ENCODE measurements around the gene PTHLH.

PTHLH gene

GRCh38 chr12:27971121-27971489, 1.4 kb downstream of the PTHLH start:
- H3K4me1 ChIP-seq (ENCODE audit: control insufficient read depth, insufficient read depth, low read length) = no peaks in the 10 kb centered on the region
- H3K36me3 ChIP-seq (ENCODE audit: control insufficient read depth, insufficient read depth, low read length) = no peaks in the 10 kb centered on the region
- peak overlapping the region; percentile 65 for H3K4me3 ChIP-seq (ENCODE audit: low read length)
- H3K9ac ChIP-seq (ENCODE audit: low read length) = no peak overlapping the region
- peaks cover 15% of the 10 kb centered on the region for H3K27me3 ChIP-seq (ENCODE audit: control insufficient read depth, insufficient read depth, low read length)
- H3K27ac ChIP-seq (ENCODE audit: low read depth, low read length) = peak overlapping the region; percentile 11

- H3K9ac ChIP-seq (ENCODE audit: low read length) = no peak overlapping the region
- H3K27me3 ChIP-seq (ENCODE audit: control insufficient read depth, insufficient read depth, low read length) = peaks cover 15% of the 10 kb centered on the region
- H3K27ac ChIP-seq (ENCODE audit: low read depth, low read length) = no peak overlapping the region
- no peaks in the 10 kb centered on the region for H3K36me3 ChIP-seq (ENCODE audit: control insufficient read depth, insufficient read depth, low read length)
- peak overlapping the region; percentile 65 for H3K4me3 ChIP-seq (ENCODE audit: low read length)
- no peaks in the 10 kb centered on the region for H3K4me1 ChIP-seq (ENCODE audit: control insufficient read depth, insufficient read depth, low read length)
These were observed 2.0 kb downstream of the PTHLH start for GRCh38 chr12:27970401-27971120.

GRCh38 chr12:27969624-27970400, 2.7 kb downstream of the PTHLH start:
- H3K9ac ChIP-seq (ENCODE audit: low read length) = no peak overlapping the region
- H3K27ac ChIP-seq (ENCODE audit: low read depth, low read length) = peak overlapping the region; percentile 48
- H3K27me3 ChIP-seq (ENCODE audit: control insufficient read depth, insufficient read depth, low read length) = peaks cover 12% of the 10 kb centered on the region
- peak overlapping the region; percentile 65 for H3K4me3 ChIP-seq (ENCODE audit: low read length)
- no peaks in the 10 kb centered on the region for H3K4me1 ChIP-seq (ENCODE audit: control insufficient read depth, insufficient read depth, low read length)
- H3K36me3 ChIP-seq (ENCODE audit: control insufficient read depth, insufficient read depth, low read length) = no peaks in the 10 kb centered on the region

GRCh38 chr12:27968972-27969623, 3.4 kb downstream of the PTHLH start:
- Histone ChIP-seq H3K9ac (ENCODE audit: low read length) (no peak overlapping the region), H3K36me3 (ENCODE audit: control insufficient read depth, insufficient read depth, low read length) (no peaks in the 10 kb centered on the region), H3K27me3 (ENCODE audit: control insufficient read depth, insufficient read depth, low read length) (peaks cover 6% of the 10 kb centered on the region), H3K4me1 (ENCODE audit: control insufficient read depth, insufficient read depth, low read length) (no peaks in the 10 kb centered on the region), H3K27ac (ENCODE audit: low read depth, low read length) (no peak overlapping the region), H3K4me3 (ENCODE audit: low read length) (peak overlapping the region; percentile 65)

GRCh38 chr12:27967551-27968054, 4.9 kb downstream of the PTHLH start:
- Histone ChIP-seq H3K27ac (ENCODE audit: low read depth, low read length) (no peak overlapping the region), H3K4me1 (ENCODE audit: control insufficient read depth, insufficient read depth, low read length) (no peaks in the 10 kb centered on the region), H3K27me3 (ENCODE audit: control insufficient read depth, insufficient read depth, low read length) (peaks cover 6% of the 10 kb centered on the region), H3K9ac (ENCODE audit: low read length) (no peak overlapping the region), H3K36me3 (ENCODE audit: control insufficient read depth, insufficient read depth, low read length) (no peaks in the 10 kb centered on the region), H3K4me3 (ENCODE audit: low read length) (no peak overlapping the region)

- Histone ChIP-seq H3K4me3 (ENCODE audit: low read length) (no peak overlapping the region), H3K27ac (ENCODE audit: low read depth, low read length) (no peak overlapping the region), H3K36me3 (ENCODE audit: control insufficient read depth, insufficient read depth, low read length) (no peaks in the 10 kb centered on the region), H3K27me3 (ENCODE audit: control insufficient read depth, insufficient read depth, low read length) (peaks cover 6% of the 10 kb centered on the region), H3K9ac (ENCODE audit: low read length) (no peak overlapping the region), H3K4me1 (ENCODE audit: control insufficient read depth, insufficient read depth, low read length) (no peaks in the 10 kb centered on the region)
These were observed 5.7 kb downstream of the PTHLH start for GRCh38 chr12:27966870-27967269.

- no peak overlapping the region for H3K27ac ChIP-seq (ENCODE audit: low read depth, low read length)
- no peaks in the 10 kb centered on the region for H3K36me3 ChIP-seq (ENCODE audit: control insufficient read depth, insufficient read depth, low read length)
- H3K9ac ChIP-seq (ENCODE audit: low read length) = no peak overlapping the region
- H3K27me3 ChIP-seq (ENCODE audit: control insufficient read depth, insufficient read depth, low read length) = peaks cover 6% of the 10 kb centered on the region
- H3K4me3 ChIP-seq (ENCODE audit: low read length) = no peak overlapping the region
- no peaks in the 10 kb centered on the region for H3K4me1 ChIP-seq (ENCODE audit: control insufficient read depth, insufficient read depth, low read length)
These were observed 6.6 kb downstream of the PTHLH start for GRCh38 chr12:27965966-27966365.

GRCh38 chr12:27965411-27965810, 7.1 kb downstream of the PTHLH start:
- H3K9ac ChIP-seq (ENCODE audit: low read length) = no peak overlapping the region
- no peaks in the 10 kb centered on the region for H3K4me1 ChIP-seq (ENCODE audit: control insufficient read depth, insufficient read depth, low read length)
- no peak overlapping the region for H3K27ac ChIP-seq (ENCODE audit: low read depth, low read length)
- peaks cover 3% of the 10 kb centered on the region for H3K27me3 ChIP-seq (ENCODE audit: control insufficient read depth, insufficient read depth, low read length)
- H3K4me3 ChIP-seq (ENCODE audit: low read length) = no peak overlapping the region
- H3K36me3 ChIP-seq (ENCODE audit: control insufficient read depth, insufficient read depth, low read length) = no peaks in the 10 kb centered on the region

- no peaks in the 10 kb centered on the region for H3K4me1 ChIP-seq (ENCODE audit: control insufficient read depth, insufficient read depth, low read length)
- no peak overlapping the region for H3K9ac ChIP-seq (ENCODE audit: low read length)
- H3K36me3 ChIP-seq (ENCODE audit: control insufficient read depth, insufficient read depth, low read length) = no peaks in the 10 kb centered on the region
- H3K27me3 ChIP-seq (ENCODE audit: control insufficient read depth, insufficient read depth, low read length) = peaks cover 3% of the 10 kb centered on the region
- no peak overlapping the region for H3K4me3 ChIP-seq (ENCODE audit: low read length)
- no peak overlapping the region for H3K27ac ChIP-seq (ENCODE audit: low read depth, low read length)
These were observed 8.4 kb downstream of the PTHLH start for GRCh38 chr12:27964123-27964522.

GRCh38 chr12:27960821-27961220, 11.7 kb downstream of the PTHLH start:
- no peaks in the 10 kb centered on the region for H3K4me1 ChIP-seq (ENCODE audit: control insufficient read depth, insufficient read depth, low read length)
- H3K4me3 ChIP-seq (ENCODE audit: low read length) = no peak overlapping the region
- H3K27me3 ChIP-seq (ENCODE audit: control insufficient read depth, insufficient read depth, low read length) = no peaks in the 10 kb centered on the region
- no peaks in the 10 kb centered on the region for H3K36me3 ChIP-seq (ENCODE audit: control insufficient read depth, insufficient read depth, low read length)
- no peak overlapping the region for H3K9ac ChIP-seq (ENCODE audit: low read length)
- H3K27ac ChIP-seq (ENCODE audit: low read depth, low read length) = no peak overlapping the region

- Histone ChIP-seq H3K27me3 (ENCODE audit: control insufficient read depth, insufficient read depth, low read length) (no peaks in the 10 kb centered on the region), H3K4me1 (ENCODE audit: control insufficient read depth, insufficient read depth, low read length) (no peaks in the 10 kb centered on the region), H3K9ac (ENCODE audit: low read length) (no peak overlapping the region), H3K4me3 (ENCODE audit: low read length) (no peak overlapping the region), H3K36me3 (ENCODE audit: control insufficient read depth, insufficient read depth, low read length) (no peaks in the 10 kb centered on the region), H3K27ac (ENCODE audit: low read depth, low read length) (no peak overlapping the region)
These were observed 13.9 kb downstream of the PTHLH start for GRCh38 chr12:27958675-27959074.

GRCh38 chr12:27957366-27957765, 15.2 kb downstream of the PTHLH start:
- Histone ChIP-seq H3K36me3 (ENCODE audit: control insufficient read depth, insufficient read depth, low read length) (no peaks in the 10 kb centered on the region), H3K4me1 (ENCODE audit: control insufficient read depth, insufficient read depth, low read length) (no peaks in the 10 kb centered on the region), H3K27ac (ENCODE audit: low read depth, low read length) (no peak overlapping the region), H3K4me3 (ENCODE audit: low read length) (no peak overlapping the region), H3K9ac (ENCODE audit: low read length) (no peak overlapping the region), H3K27me3 (ENCODE audit: control insufficient read depth, insufficient read depth, low read length) (no peaks in the 10 kb centered on the region)
